Left cardiac atrium (tissue), 4 donors: Measurements from ENCODE around the gene ZXDB. TPM values are rescaled to one million over a fixed set of nuclear protein-coding genes. Genes with fewer than 3 reads are reported as not detected.
"Not testable (repeated sequence)": the region's sequence is repeated elsewhere in the genome, so short reads cannot be mapped to it uniquely, and the experiment has no call there.

ENCODE experiments used
- ATAC-seq, 2 donors: fragments of 200-7000 bp; cut with Tn5 transposase; one replicate each; pipeline ENCODE4 v1.9.1; 2020; ENCODE audit warnings: mild to moderate bottlenecking in 2 of 2, moderate library complexity in 2 of 2
- DNase-seq: peaks from one replicate; pipeline ENCODE4 v3.0.0-alpha.2; 2020
- intact Hi-C, 2 donors: fragments of 100-400 bp; cut with DNase I; formaldehyde crosslinking; loops; one replicate each; pipeline versions ENCODE4 v1.14.1 to v1.15.1; 2022 to 2023
- long read RNA-seq: library from polyadenylated mRNA; unstranded; transcript quantifications from one replicate; pipeline ENCODE4 v2.0.0, GENCODE V29; 2021
- total RNA-seq, 2 donors: library from RNA; stranded (reverse); fragmentation: NEBNext Ultra II Directional; extraction: Animal tissue kit (Norgen Biotek cat#: 25700); gene quantifications; one replicate each; pipeline ENCODE4 v1.2.1, GENCODE V29; 2021
- donor health status: DM: no; HTN: yes; CAD: no.
- donor health status: DM: no; HTN: yes; CAD: no; lungs with severe emphysema.
- donor health status: DM: yes; HTN: yes; CAD: no.
- donor health status: Dilated cardiomyopathy.

ZXDB gene
- total RNA-seq = 1 to 10 TPM; 3.9 to 5.3 TPM
- long read RNA-seq = 0 reads

DNA sequence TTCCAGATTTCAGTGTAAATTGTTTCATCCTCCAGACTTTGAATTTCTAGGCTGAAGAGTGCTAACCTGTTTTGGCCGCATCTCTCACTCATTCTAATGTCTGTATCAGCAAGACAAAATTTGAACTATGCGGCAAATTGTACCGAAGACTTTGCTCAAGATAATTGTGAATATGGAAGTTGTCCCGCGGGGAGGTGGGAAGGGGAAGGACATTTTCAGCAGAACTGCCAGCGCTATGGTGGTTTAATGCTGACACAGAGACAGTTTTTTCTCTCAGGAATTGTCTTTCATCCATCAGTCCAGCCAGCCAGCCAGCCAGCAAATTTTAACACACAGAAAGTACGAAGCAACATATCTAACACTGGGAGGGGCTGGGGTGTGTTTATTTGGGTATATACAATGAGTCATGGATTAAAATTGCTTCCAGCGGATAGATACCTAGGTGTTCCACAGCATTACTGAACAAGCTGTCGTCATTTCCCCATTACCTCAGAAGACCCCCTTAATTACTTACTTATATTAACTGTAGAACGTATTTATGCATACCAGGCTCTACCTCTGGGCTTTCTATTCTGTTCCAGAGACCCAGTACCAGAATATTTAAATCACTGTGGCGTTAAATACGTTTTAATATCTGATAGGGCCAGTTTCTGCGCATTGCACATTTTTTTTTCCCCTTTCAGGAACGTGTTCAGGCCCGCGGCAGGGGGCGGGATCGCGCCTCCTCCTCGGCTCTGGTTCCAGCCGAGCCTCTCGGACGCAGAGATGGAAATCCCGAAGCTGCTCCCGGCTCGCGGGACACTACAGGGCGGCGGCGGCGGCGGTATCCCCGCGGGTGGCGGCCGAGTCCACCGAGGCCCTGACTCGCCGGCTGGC, at the start of gene ZXDB:
ZXDB (plus strand) TSS at position 728 of the 876 bp plus-strand sequence; CDS start at position 766, 38 bp downstream.
- ATAC-seq = peak; percentile 81 to 82
- intact Hi-C loops = loop anchor here in 1 of 2 donors (5.0 kb wide), 1 partner anchor 321 kb away; the partner anchor contains the start of gene ZXDA
- not testable (repeated sequence) for DNase-seq

DNA sequence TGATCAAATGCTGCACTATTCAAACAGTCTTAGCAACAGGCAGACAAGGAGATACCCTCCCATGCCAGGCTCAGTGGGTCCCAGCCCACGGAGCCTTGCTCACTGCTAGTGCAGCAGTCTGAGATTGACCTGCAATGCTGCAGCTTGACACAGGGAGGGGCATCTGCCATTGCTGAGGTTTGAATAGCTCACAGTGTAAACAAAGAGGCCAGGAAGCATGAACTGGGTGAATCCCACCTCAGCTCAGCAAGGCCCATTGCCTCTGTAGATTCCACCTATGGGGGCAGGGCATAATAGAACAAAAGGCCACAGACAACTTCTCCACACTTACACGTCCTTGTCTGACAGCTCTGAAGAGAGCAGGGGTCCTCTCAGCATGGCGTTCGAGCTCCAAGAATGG, 26.6 kb upstream of the ZXDB start:
- DNase-seq (no peak), ATAC-seq (no peak)
- intact Hi-C loops = no loop called here

DNA sequence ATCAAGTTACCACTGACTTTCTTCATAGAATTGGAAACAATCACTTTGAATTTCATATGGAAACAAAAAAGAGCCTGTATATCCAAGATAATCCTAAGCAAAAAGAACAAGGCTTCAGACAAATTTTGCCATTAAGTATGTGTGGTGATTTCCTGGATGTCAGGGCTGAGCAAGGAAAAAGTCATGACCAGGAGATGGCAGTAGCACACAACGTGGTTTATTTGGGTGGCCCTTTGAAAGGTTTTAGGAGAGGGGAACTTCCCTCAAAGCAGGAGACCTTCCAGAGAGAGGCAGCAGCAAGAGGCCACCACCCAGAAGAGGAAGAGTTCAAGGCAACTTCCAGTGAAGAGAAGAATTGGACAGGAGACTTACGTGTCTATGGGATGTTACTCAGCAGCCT, 18.1 kb upstream of the ZXDB start:
- ATAC-seq (no peak), DNase-seq (no peak)
- intact Hi-C loops = no loop called here

DNA sequence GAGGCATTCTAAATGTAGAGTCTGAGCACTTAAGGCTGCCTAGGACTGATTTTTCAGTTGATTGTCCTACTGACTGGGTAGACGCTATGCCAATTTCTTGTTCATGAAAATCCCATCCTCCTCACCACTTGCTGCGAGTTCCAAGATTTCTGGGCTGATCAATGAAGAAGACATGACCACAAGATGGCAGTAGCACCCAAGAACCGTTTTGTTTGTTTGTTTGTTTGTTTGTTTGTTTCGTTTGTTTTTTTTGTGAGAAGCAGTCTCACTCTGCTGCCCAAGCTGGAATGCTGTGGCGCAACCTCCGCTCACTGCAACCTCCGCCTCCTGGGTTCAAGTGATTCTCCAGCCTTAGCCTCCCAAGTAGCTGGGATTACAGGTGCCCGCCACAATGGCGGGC, 8.9 kb upstream of the ZXDB start:
- DNase-seq, ATAC-seq, intact Hi-C loops: not testable (repeated sequence)

DNA sequence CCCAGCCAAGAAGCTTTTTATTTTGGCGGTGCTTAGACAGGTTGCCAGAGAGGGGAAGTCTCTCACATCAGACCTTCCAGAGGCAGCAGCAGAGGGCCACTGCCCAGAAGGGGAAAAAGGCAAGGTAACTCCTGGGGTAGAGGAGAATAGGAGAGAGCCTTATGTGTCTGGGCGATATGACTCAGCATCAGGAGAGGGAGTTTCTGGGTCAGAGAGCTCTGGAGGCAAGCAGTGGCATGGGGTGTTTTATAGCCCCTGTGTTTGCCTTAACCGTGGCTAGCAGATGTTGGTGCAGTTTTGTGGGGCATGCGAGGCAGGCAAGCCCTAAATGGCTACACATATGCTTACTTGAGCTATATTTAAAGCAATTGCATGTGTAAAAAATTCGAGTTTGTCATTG, 8.3 kb upstream of the ZXDB start:
- ATAC-seq (no peak), DNase-seq (no peak)
- intact Hi-C loops = no loop called here

DNA sequence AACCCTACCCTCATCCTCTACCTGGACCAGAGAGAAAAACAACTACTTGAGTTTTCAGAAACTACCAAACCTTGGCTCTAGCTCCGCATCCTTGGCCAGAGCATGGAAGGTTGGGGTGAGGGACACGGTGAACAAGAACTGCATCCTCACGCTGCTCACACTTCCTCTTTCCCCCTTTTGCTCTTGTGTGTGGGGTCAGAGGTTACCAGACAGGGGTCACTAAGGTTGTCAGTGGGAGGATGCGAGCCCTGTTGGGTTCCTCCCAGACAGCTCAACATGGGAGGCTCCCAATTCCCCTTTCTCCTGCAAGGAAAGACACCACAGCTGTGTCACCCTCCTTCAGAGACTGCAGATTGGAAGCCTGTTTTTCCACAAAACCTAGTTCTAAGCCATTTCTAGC, 5.5 kb upstream of the ZXDB start:
- intact Hi-C loops = no loop called here
- DNase-seq (no peak), ATAC-seq (no peak)

DNA sequence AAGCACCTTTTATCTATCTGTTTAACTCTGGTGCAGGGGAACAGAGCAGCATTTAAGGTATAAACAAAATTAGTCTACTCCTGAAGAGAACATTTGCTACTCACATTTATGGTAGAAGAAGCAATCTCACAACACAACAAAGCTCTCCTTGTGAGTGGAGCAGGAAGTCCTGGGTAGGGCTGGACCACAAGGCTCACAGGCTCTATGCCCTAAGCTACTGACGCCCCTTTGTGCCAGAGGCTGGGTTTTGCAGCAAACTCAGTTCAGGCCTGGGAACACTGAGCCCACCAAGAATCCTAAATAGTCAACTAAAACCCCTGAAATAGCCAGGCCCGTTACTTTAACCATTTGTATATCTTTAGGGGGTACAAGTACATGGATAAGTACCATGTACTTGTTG, 4.7 kb upstream of the ZXDB start:
- intact Hi-C loops = no loop called here
- DNase-seq (no peak), ATAC-seq (no peak)

DNA sequence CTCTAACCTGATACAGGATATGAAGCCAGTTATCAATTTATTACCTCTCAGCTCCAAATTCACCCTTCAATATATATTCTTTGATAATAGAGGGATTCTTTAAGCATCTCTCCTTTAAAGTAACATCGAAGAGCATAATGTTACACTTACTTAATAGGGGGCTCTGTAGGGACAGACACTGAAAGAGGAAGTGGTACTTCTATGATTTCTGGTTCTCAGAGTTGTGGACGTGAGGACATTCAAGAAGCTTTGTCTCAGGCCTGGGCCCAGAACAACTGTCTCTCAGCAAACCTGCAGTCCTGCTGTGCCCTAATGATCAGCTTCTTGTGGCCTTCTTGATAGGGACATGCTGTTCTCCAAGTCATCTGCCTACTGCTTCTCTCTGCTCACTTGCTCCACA, 4.2 kb upstream of the ZXDB start:
- DNase-seq (no peak), ATAC-seq (no peak)
- intact Hi-C loops = no loop called here

DNA sequence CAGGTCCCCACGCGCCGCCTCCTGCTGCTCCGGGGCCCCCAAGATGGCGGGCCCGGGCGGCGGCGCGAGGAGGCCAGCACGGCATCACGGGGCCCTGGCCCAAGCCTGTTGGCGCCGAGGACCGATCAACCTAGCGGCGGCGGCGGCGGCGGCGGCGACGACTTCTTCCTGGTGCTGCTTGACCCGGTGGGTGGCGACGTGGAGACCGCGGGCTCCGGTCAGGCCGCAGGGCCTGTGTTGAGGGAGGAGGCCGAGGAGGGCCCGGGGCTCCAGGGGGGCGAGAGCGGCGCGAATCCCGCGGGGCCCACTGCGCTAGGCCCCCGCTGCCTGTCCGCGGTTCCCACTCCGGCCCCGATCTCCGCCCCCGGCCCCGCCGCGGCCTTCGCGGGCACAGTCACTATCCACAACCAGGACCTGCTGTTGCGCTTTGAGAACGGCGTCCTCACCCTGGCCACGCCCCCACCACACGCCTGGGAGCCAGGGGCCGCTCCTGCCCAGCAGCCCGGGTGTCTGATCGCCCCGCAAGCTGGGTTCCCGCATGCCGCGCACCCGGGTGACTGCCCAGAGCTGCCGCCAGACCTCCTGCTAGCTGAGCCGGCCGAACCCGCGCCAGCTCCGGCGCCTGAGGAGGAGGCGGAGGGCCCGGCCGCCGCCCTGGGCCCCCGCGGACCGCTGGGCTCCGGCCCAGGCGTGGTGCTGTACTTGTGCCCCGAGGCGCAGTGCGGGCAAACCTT, 516 bp downstream of the ZXDB start:
- DNase-seq (peak; percentile 32), ATAC-seq (peak; percentile 91 to 93)
- intact Hi-C loops = loop anchor here in 1 of 2 donors (5.0 kb wide), 1 partner anchor 320 kb away; the partner anchor contains the start of gene ZXDA

DNA sequence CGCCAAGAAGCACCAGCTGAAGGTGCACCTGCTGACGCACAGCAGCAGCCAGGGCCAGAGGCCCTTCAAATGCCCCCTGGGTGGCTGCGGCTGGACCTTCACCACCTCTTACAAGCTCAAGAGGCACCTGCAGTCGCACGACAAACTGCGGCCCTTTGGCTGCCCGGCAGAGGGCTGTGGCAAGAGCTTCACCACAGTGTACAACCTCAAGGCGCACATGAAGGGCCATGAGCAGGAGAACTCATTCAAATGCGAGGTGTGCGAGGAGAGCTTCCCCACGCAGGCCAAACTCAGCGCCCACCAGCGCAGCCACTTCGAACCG, 1.0 kb downstream of the ZXDB start:
- intact Hi-C loops = loop anchor here in 1 of 2 donors (5.0 kb wide), 1 partner anchor 319 kb away; the partner anchor contains the start of gene ZXDA
- ATAC-seq (peak; percentile 24 to 45), DNase-seq (peak; percentile 27)

DNA sequence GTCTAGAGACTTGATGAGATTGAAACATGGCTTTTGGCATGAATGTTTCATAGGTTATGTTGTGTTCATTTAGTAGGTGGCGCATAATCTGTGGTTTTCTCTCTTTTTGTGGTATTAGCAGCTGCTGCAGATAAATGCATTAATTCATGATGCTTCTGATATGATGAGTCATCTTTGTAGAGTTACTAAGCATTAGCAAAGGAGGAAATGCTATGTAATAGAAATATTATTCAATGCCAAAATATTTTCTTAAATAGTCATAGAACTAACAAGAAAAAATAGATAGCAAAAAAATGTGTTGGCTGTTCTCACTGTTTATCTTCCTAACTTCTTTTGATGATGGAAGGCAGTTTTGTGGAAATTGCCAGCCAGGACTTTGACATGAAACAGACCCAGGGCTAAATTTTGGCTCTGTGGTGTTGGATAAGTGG, 3.6 kb downstream of the ZXDB start:
- intact Hi-C loops = no loop called here
- ATAC-seq (peak in 1 of 2 donors; percentile 5), DNase-seq (no peak)

DNA sequence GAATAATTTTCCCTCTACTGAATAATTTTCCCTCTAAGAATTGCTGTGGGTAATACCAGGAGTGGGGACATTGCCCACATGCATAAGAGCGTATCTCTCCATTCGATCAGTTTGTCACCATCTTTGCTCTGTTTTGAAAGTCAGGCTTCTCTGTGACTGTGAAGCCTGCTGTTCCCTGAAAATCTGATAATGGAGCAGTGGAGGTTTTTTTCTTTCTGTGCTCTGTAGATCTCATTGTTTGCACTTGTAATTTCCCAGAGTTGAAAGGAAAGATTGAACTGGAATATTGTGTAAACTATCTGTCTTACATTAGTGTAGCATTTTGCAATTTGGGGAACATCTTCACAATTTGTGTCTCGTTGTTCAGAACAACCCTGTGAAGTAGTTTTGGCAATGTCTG, 4.3 kb downstream of the ZXDB start:
- no peak for ATAC-seq
- no peak for DNase-seq
- intact Hi-C loops = no loop called here

DNA sequence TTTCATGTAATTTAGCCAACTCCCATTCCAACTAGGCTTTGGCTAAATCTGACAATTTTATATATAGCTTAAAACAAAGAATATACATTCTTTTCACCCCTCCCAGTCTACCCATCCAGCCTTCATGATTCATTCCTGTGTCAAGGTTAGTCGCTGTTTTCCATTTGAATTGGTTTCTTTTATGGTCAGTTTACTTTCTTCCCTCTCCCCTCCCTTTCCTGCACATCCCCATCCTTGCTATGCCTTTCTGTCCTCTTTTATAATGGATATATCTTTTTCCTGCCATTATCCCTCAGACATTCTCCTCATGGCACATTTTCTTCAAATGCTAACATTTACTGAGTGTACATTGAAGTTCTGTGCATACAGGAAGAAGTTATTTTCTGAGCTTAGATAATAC, 4.7 kb downstream of the ZXDB start:
- no peak for ATAC-seq
- DNase-seq = no peak
- intact Hi-C loops = no loop called here

DNA sequence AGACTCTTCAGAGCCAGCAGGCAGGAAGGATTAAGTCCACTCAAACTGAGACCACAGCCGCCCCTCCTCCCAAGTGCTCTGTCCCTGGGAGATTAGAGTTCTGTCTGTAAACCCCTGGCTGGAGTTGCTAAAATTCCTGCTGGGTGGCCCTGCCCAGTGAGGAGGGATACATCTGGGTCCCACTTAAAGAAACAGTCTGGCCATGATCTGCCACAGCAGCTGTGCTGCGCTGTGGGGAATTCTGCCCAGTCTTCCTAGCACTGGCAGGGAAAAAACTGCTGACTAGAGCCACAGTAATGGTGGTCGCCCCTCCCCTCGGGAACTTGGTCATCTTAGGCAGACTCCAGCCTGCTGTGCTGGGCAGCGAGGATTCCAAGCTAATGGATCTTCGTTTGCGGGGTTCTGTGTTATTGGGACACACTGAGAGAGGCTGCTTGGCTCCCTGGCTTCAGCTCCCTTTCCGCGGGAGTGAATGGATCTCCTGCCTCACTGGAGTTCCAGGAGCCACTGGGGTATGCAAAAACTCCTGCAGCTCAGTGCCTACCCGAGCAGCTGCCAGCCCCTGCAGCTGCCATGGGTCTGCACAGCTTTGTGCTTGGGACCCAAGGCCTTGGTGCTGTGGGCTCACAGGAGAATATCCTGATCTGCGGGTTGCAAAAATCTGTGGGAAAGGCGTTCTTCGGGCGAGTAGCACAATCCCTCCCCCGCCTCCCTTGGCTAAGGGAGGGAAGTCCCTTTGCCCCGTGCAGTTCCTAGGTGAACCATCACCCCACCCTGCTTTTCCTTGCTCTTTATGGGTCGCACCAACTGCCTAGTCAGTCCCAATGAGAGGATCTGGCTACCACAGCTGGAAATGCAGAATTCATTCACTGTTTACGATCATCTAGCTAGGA, 15.7 kb downstream of the ZXDB start:
- DNase-seq (no peak), ATAC-seq (no peak)
- intact Hi-C loops = no loop called here

DNA sequence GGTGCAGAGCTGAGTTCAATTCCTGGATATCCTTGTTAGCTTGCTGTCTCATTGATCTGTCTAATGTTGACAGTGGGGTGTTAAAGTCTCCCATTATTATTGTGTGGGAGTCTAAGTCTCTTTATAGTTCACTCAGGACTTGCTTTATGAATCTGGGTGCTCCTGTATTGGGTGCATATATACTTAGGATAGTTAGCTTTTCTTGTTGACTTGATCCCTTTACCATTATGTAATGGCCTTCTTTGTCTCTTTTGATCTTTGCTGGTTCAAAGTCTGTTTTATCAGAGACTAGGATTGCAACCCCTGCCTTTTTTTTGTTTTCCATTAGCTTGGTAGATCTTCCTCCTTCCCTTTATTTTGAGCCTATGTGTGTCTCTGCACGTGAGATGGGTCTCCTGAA, 21.5 kb downstream of the ZXDB start:
- intact Hi-C loops, DNase-seq, ATAC-seq: not testable (repeated sequence)

DNA sequence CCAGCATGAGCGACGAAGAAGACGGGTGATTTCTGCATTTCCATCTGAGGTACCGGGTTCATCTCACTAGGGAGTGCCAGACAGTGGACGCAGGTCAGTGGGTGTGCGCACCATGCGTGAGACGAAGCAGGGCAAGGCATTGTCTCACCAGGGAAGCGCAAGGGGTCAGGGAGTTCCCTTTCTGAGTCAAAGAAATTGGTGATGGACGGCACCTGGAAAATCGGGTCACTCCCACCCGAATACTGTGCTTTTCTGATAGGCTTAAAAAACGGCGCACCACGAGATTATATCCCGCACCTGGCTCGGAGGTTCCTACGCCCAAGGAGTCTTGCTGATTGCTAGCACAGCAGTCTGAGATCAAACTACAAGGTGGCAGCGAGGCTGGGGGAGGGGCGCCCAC, 37.6 kb downstream of the ZXDB start:
- intact Hi-C loops, DNase-seq, ATAC-seq: not testable (repeated sequence)

DNA sequence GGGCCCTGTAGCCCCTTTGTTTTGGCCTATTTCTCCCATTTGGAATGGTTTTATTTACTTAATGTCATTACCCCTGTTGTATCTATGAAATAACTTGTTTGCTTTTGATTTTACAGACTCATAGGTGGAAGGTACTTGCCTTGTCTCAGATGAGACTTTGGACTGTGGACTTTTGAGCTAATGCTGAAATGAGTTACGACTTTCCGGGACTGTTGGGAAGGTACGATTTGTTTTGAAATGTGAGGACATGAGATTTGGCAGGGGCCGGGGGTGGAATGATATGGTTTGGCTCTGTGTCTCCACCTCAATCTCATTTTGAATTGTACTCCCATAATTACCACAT, 48.8 kb downstream of the ZXDB start:
- intact Hi-C loops = no loop called here
- ATAC-seq (no peak), DNase-seq (no peak)

DNA sequence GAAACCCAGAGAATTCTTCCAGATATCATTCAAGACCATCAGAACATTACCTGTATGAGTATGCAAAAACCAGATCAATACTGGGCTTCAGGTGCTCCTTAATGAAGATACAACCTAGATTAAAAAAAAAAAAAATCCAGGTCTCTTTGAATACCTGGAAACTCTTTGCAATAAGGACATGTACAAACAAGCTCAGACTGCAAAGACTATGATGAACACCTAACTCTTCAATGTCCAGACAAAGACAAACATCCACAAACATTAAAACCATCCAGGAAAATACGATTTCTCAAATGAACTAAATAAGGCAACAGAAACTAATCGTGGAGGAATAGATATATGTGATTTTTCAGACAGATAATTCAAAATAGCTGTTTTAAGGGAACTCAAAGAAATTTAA, 49.5 kb downstream of the ZXDB start:
- intact Hi-C loops = no loop called here
- ATAC-seq (no peak), DNase-seq (no peak)

DNA sequence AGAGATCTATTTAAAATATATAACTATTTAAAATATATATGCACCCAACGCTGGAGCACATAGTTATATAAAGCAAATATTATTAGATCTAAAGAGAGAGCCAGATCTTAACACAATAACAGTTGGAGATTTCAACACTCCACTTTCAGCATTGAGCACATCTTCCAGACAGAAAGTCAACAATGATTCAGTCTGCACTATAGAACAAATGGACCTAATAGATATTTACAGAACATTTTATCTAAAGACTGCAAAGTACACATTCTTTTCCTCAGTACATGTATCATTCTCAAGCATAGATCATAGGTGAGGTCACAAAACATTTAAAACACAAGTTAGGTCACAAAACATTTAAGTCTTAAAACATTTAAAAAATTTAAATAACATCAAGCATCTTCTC, 51.9 kb downstream of the ZXDB start:
- intact Hi-C loops = no loop called here
- ATAC-seq (no peak), DNase-seq (no peak)
